Endodermal cell (in vitro differentiated cells): Measurements from ENCODE around the gene COPE. TPM values are rescaled to one million over a fixed set of nuclear protein-coding genes. Genes with fewer than 3 reads are reported as not detected.

Experiments
- DNase-seq: peaks from one replicate; pipeline ENCODE4 v3.0.0-alpha.2; 2017
- H3K27ac ChIP-seq: 2 replicates; pipeline ENCODE4 v1.5.1; 2013; ENCODE audit warnings: mild to moderate bottlenecking, low read depth, low read length, moderate library complexity
- H3K27me3 ChIP-seq: 2 replicates; pipeline ENCODE4 v1.6.1; 2013; ENCODE audit warnings: mild to moderate bottlenecking, low read length, moderate library complexity; ENCODE audit not compliant: insufficient read depth, control insufficient read depth, poor library complexity, severe bottlenecking
- H3K36me3 ChIP-seq: 2 replicates; pipeline ENCODE4 v1.7.0; 2013; ENCODE audit warnings: mild to moderate bottlenecking, low read length, moderate library complexity; ENCODE audit not compliant: control insufficient read depth, insufficient read depth
- H3K4me1 ChIP-seq: one replicate; pipeline ENCODE4 v1.7.0; 2013; ENCODE audit warnings: low read length; ENCODE audit not compliant: control insufficient read depth, insufficient read depth
- H3K4me3 ChIP-seq: 2 replicates; pipeline ENCODE4 v1.5.1; 2013; ENCODE audit warnings: mild to moderate bottlenecking, low read length, moderate library complexity
- H3K9ac ChIP-seq: 2 replicates; pipeline ENCODE4 v1.6.1; 2013; ENCODE audit warnings: mild to moderate bottlenecking, low read length, moderate library complexity; ENCODE audit not compliant: poor library complexity, severe bottlenecking; ENCODE audit errors: extremely low read depth
- H3K9me3 ChIP-seq: 2 replicates; pipeline ENCODE4 v1.6.1; 2013; ENCODE audit warnings: mild to moderate bottlenecking, low read length, moderate library complexity; ENCODE audit not compliant: control insufficient read depth
- H3K27ac Mint-ChIP-seq: 2 replicates; pipeline ENCODE4 v1.8.0; 2020; ENCODE audit warnings: mixed read lengths
- H3K27me3 Mint-ChIP-seq: 2 replicates; pipeline ENCODE4 v1.8.0; 2021; ENCODE audit warnings: mild to moderate bottlenecking, mixed read lengths; ENCODE audit not compliant: insufficient read depth
- H3K36me3 Mint-ChIP-seq: 2 replicates; pipeline ENCODE4 v1.8.0; 2020; ENCODE audit warnings: low read depth, mixed read lengths
- H3K4me1 Mint-ChIP-seq: 2 replicates; pipeline ENCODE4 v1.8.0; 2020; ENCODE audit warnings: mixed read lengths
- H3K4me3 Mint-ChIP-seq: 2 replicates; pipeline ENCODE4 v1.8.0; 2020; ENCODE audit warnings: mild to moderate bottlenecking, moderate library complexity, mixed read lengths
- H3K9me3 Mint-ChIP-seq: 2 replicates; pipeline ENCODE4 v1.8.0; 2020; ENCODE audit warnings: mild to moderate bottlenecking, mixed read lengths
- CTCF ChIP-seq: fragments of 200-600 bp; sonication (generic); conservative IDR thresholded peaks from 2 replicates; pipeline ENCODE4 v1.5.0; 2021; ENCODE audit warnings: antibody characterized with exemption, mild to moderate bottlenecking
- WGBS, 2 experiments: methylation state at CpG; one replicate each; pipeline versions ENCODE4 v1.1.5 to v1.1.7; 2013; ENCODE audit warnings: missing lambda C conversion rate in 2 of 2, mixed read lengths in 1 of 2; ENCODE audit not compliant: insufficient coverage in 1 of 2, insufficient read length in 1 of 2; 5-methylcytosine and 5-hydroxymethylcytosine counted together
- total RNA-seq, 2 donors: library from RNA; stranded (reverse); fragmentation: NEBNext Ultra II Directional in 1 of 2; extraction: Animal tissue kit (Norgen Biotek cat#: 25700) in 1 of 2; gene quantifications; 2 replicates in 1 of 2; 3 replicates in 1 of 2; pipeline ENCODE4 v1.2.1, GENCODE V29; 2021

The COPE gene
- total RNA-seq, 2 donors from 2014 or later: 226 to 241 TPM

DNA sequence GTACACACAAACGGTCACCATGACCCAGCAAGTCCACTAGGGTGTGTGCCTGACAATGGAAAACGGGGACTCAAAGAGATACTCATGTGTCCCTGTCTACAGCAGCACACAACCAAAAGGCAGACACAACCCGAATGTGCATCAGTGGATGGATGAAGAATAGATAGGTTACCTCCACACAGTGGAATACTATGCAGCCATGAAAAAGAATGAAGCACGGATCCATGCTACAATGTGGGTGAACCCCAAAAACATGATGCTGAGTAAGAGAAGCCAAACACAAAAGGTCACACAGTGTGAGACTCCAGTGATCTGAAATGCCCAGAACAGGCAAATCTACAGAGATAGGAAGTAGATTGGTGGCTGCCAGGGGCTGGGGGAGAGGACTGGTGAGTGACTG lies 32.2 kb downstream of the COPE start:
- 90 to 100% methylated on average over 2 to 4 of the region's 4 CpGs for WGBS, 2 experiments
- Histone ChIP-seq H3K4me1 (no peaks in the 10 kb centered on the region), H3K4me3 (no peak overlapping the region), H3K9ac (no peak overlapping the region), H3K27me3 (no peaks in the 10 kb centered on the region), H3K27ac (no peak overlapping the region), H3K9me3 (no peaks in the 10 kb centered on the region), H3K36me3 (peaks cover 11% of the 10 kb centered on the region)
- H3K27ac Mint-ChIP-seq: no peak overlapping the region
- H3K9me3 Mint-ChIP-seq: no peaks in the 10 kb centered on the region
- H3K4me1 Mint-ChIP-seq: no peaks in the 10 kb centered on the region
- H3K4me3 Mint-ChIP-seq: no peak overlapping the region
- no peak for DNase-seq
- peaks cover 35% of the 10 kb centered on the region for H3K36me3 Mint-ChIP-seq
- TF ChIP-seq CTCF: no peak
- no peaks in the 10 kb centered on the region for H3K27me3 Mint-ChIP-seq

DNA sequence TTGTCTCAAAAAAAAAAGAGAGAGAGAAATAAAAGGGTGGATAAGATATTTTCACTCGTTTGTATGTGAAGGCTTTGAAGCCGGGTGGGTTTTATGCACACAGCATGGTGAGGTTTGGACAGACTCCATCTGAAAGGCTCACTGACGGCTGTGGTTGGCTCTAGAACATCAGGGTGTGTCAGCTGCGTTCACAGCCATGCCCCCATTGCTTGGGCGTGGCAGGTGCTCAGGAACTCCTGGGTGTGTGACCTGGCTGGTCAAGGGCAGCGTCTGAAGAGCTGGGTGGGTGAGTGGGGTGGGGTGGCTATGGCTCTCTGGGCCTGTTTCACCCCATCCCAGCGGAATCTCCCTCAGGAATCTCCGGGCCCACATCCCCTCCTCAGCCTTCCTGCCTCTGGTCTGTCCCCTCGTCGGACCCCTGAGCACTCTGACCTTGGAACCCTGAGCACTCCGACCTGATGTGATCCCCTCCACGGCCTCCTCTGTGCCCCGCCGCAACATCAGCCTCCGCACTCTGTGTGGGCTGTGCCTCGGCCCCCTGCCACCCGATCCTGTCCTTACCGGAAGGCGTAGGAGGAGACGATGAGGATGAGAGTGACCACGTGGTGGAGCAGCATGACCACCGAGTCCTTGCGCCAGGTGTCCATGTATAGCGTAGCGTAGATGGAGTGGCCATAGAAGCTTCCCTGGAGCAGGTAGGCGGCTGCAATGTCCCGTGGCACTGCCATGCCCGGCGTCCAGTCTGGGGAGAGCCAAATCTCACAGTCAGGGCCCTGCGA lies 35.5 kb downstream of the COPE start:
- no peaks in the 10 kb centered on the region for H3K4me1 ChIP-seq
- no peak overlapping the region for H3K4me3 Mint-ChIP-seq
- TF ChIP-seq CTCF: no peak
- no peak overlapping the region for H3K9ac ChIP-seq
- no peak overlapping the region for H3K4me3 ChIP-seq
- DNase-seq: no peak
- peaks cover 49% of the 10 kb centered on the region for H3K36me3 Mint-ChIP-seq
- H3K36me3 ChIP-seq: peaks cover 24% of the 10 kb centered on the region
- no peaks in the 10 kb centered on the region for H3K9me3 ChIP-seq
- no peaks in the 10 kb centered on the region for H3K27me3 ChIP-seq
- no peaks in the 10 kb centered on the region for H3K9me3 Mint-ChIP-seq
- no peak overlapping the region for H3K27ac Mint-ChIP-seq
- no peaks in the 10 kb centered on the region for H3K27me3 Mint-ChIP-seq
- no peaks in the 10 kb centered on the region for H3K4me1 Mint-ChIP-seq
- WGBS, 2 experiments: 94% methylated on average over 23 to 30 of the region's 30 CpGs
- H3K27ac ChIP-seq: no peak overlapping the region

DNA sequence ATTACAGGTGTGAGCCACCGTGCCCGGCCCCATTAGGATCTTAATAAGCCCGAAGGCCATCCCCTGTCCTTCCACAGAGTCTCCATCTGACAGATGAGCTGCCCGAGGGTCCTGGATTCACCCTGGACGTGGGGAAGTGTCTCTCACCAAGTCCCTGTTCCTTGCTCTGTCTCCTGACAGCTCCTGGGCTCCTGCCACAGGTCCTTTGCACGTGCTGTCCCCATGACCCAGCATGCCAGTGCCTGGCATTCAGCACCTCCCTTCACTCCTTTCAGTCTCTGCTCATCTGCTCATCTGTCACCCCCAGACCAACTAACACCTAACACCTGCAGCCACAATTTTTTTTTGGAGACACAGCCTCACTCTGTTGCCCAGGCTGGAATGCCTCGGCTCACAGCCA lies 37.7 kb downstream of the COPE start:
- peaks cover 8% of the 10 kb centered on the region for H3K9me3 ChIP-seq
- Mint-ChIP-seq H3K4me1 (no peaks in the 10 kb centered on the region), H3K27me3 (no peaks in the 10 kb centered on the region), H3K4me3 (no peak overlapping the region), H3K36me3 (peaks cover 56% of the 10 kb centered on the region), H3K27ac (peak overlapping the region; percentile 17), H3K9me3 (peaks cover 7% of the 10 kb centered on the region)
- peaks cover 27% of the 10 kb centered on the region for H3K36me3 ChIP-seq
- H3K27me3 ChIP-seq: no peaks in the 10 kb centered on the region
- H3K4me1 ChIP-seq: no peaks in the 10 kb centered on the region
- no peak for TF ChIP-seq CTCF
- DNase-seq: no peak
- H3K9ac ChIP-seq: no peak overlapping the region
- no peak overlapping the region for H3K4me3 ChIP-seq
- WGBS, 2 experiments: 95 to 97% methylated on average over 7 of the region's 7 CpGs
- no peak overlapping the region for H3K27ac ChIP-seq
